Muscle of leg (tissue), 11 donors: Measurements from ENCODE around the gene EXOC6B. TPM values are rescaled to one million over a fixed set of nuclear protein-coding genes. Genes with fewer than 3 reads are reported as not detected.
A peak's percentile ranks its signal among the peaks of the same experiment; 100 is the strongest.

Source experiments
- DNase-seq: peaks from one replicate; pipeline ENCODE4 v3.0.0; 2013
- H3K27ac ChIP-seq: one replicate; pipeline ENCODE4 v1.5.1; 2013; ENCODE audit warnings: mild to moderate bottlenecking, low read length, control low read depth
- H3K27me3 ChIP-seq: one replicate; pipeline ENCODE4 v1.6.1; 2013; ENCODE audit warnings: low read length; ENCODE audit not compliant: control insufficient read depth, insufficient read depth
- H3K36me3 ChIP-seq: one replicate; pipeline ENCODE4 v1.6.1; 2013; ENCODE audit warnings: low read length; ENCODE audit not compliant: control insufficient read depth, insufficient read depth
- H3K4me1 ChIP-seq: one replicate; pipeline ENCODE4 v1.6.1; 2013; ENCODE audit warnings: low read length; ENCODE audit not compliant: control insufficient read depth, insufficient read depth
- H3K4me3 ChIP-seq: one replicate; pipeline ENCODE4 v1.5.1; 2013; ENCODE audit warnings: low read length, control low read depth
- H3K9me3 ChIP-seq: replicated peaks from 2 replicates; pipeline ENCODE4 v1.6.1; 2013; ENCODE audit warnings: low read depth, low read length; ENCODE audit not compliant: control insufficient read depth
- WGBS: methylation state at CpG from one replicate; pipeline ENCODE4 v1.1.5; 2013; ENCODE audit warnings: missing lambda C conversion rate; ENCODE audit not compliant: insufficient coverage; 5-methylcytosine and 5-hydroxymethylcytosine counted together
- polyA plus RNA-seq, 8 donors: library from polyadenylated mRNA; unstranded; fragments of 120-200 nt; gene quantifications; one replicate each; pipeline versions ENCODE4 v1.2.1 to v1.2.3, GENCODE V29; 2013; ENCODE audit warnings: inconsistent platforms in 1 of 8, low replicate concordance in 1 of 8; ENCODE audit not compliant: insufficient read length in 8 of 8, insufficient read depth in 1 of 8
- total RNA-seq: library from RNA; stranded (reverse); fragments of 120-200 nt; gene quantifications from one replicate; pipeline ENCODE4 v1.2.4, GENCODE V29; 2013

Gene EXOC6B
- total and polyA plus RNA-seq, 9 donors = 8.5 to 17.1 (median 10.8) TPM

- WGBS = no CpG with 5 or more reads among the region's 1 CpG
- DNase-seq = peak; percentile 45
- Histone ChIP-seq H3K36me3 (no peaks in the 10 kb centered on the region), H3K27me3 (no peaks in the 10 kb centered on the region), H3K4me1 (no peaks in the 10 kb centered on the region), H3K27ac (no peak overlapping the region), H3K9me3 (no peaks in the 10 kb centered on the region), H3K4me3 (no peak overlapping the region)
Observed at GRCh38 chr2:72212486-72212855, 613.4 kb downstream of the EXOC6B start.

- Histone ChIP-seq H3K4me3 (no peak overlapping the region), H3K9me3 (no peaks in the 10 kb centered on the region), H3K4me1 (no peaks in the 10 kb centered on the region), H3K36me3 (no peaks in the 10 kb centered on the region), H3K27ac (no peak overlapping the region), H3K27me3 (no peaks in the 10 kb centered on the region)
- DNase-seq = peak; percentile 11
- 57% methylated on average over 1 of the region's 2 CpGs for WGBS
Observed at GRCh38 chr2:72211777-72212485, 613.9 kb downstream of the EXOC6B start.

GRCh38 chr2:72211350-72211749 lies 614.5 kb downstream of the EXOC6B start:
- Histone ChIP-seq H3K4me3 (no peak overlapping the region), H3K36me3 (no peaks in the 10 kb centered on the region), H3K27ac (no peak overlapping the region), H3K9me3 (no peaks in the 10 kb centered on the region), H3K4me1 (no peaks in the 10 kb centered on the region), H3K27me3 (no peaks in the 10 kb centered on the region)
- no CpG with 5 or more reads among the region's 2 CpGs for WGBS
- no peak for DNase-seq

GRCh38 chr2:72210470-72210869 lies 615.4 kb downstream of the EXOC6B start:
- Histone ChIP-seq H3K9me3 (no peaks in the 10 kb centered on the region), H3K36me3 (no peaks in the 10 kb centered on the region), H3K27ac (no peak overlapping the region), H3K27me3 (no peaks in the 10 kb centered on the region), H3K4me3 (no peak overlapping the region), H3K4me1 (peaks cover 4% of the 10 kb centered on the region)
- DNase-seq = no peak
- no CpG with 5 or more reads among the region's 2 CpGs for WGBS

- Histone ChIP-seq H3K4me3 (no peak overlapping the region), H3K36me3 (no peaks in the 10 kb centered on the region), H3K27ac (no peak overlapping the region), H3K27me3 (no peaks in the 10 kb centered on the region), H3K9me3 (no peaks in the 10 kb centered on the region), H3K4me1 (peaks cover 18% of the 10 kb centered on the region)
- no CpG with 5 or more reads among the region's 1 CpG for WGBS
- DNase-seq = no peak
Observed at GRCh38 chr2:72208225-72208624, 617.6 kb downstream of the EXOC6B start.

- Histone ChIP-seq H3K27ac (no peak overlapping the region), H3K36me3 (no peaks in the 10 kb centered on the region), H3K4me1 (peaks cover 18% of the 10 kb centered on the region), H3K4me3 (no peak overlapping the region), H3K9me3 (no peaks in the 10 kb centered on the region), H3K27me3 (no peaks in the 10 kb centered on the region)
- no CpG with 5 or more reads among the region's 2 CpGs for WGBS
- no peak for DNase-seq
Observed at GRCh38 chr2:72207334-72207733, 618.5 kb downstream of the EXOC6B start.

GRCh38 chr2:72205504-72205881 lies 620.3 kb downstream of the EXOC6B start:
- H3K27ac ChIP-seq = peak overlapping the region; percentile 82

GRCh38 chr2:72204786-72205503 lies 620.9 kb downstream of the EXOC6B start:
- Histone ChIP-seq H3K36me3 (no peaks in the 10 kb centered on the region), H3K4me3 (no peak overlapping the region), H3K4me1 (peaks cover 18% of the 10 kb centered on the region), H3K27ac (peak overlapping the region; percentile 82), H3K27me3 (no peaks in the 10 kb centered on the region), H3K9me3 (no peaks in the 10 kb centered on the region)
- DNase-seq = peak; percentile 95
- WGBS = 60% methylated on average over 1 of the region's 3 CpGs

More at GRCh38 chr2:72205504-72205881, 620.3 kb downstream of the EXOC6B start:
- no peaks in the 10 kb centered on the region for H3K9me3 ChIP-seq
- DNase-seq = peak; percentile 68
- 63% methylated on average over 3 of the region's 3 CpGs for WGBS
- no peaks in the 10 kb centered on the region for H3K27me3 ChIP-seq
- peaks cover 18% of the 10 kb centered on the region for H3K4me1 ChIP-seq
- no peaks in the 10 kb centered on the region for H3K36me3 ChIP-seq
- H3K4me3 ChIP-seq = no peak overlapping the region

GRCh38 chr2:72204156-72204785 lies 621.6 kb downstream of the EXOC6B start:
- H3K9me3 ChIP-seq = no peaks in the 10 kb centered on the region
- peak overlapping the region; percentile 82 for H3K27ac ChIP-seq
- H3K4me3 ChIP-seq = no peak overlapping the region
- H3K36me3 ChIP-seq = no peaks in the 10 kb centered on the region
- H3K27me3 ChIP-seq = no peaks in the 10 kb centered on the region
- DNase-seq = peak; percentile 85
- 42% methylated on average over 6 of the region's 8 CpGs for WGBS
- H3K4me1 ChIP-seq = peaks cover 18% of the 10 kb centered on the region

- H3K27ac ChIP-seq = no peak overlapping the region
- no peak for DNase-seq
- no peak overlapping the region for H3K4me3 ChIP-seq
- peaks cover 2% of the 10 kb centered on the region for H3K4me1 ChIP-seq
- WGBS = 29% methylated on average over 1 of the region's 2 CpGs
- H3K9me3 ChIP-seq = no peaks in the 10 kb centered on the region
- no peaks in the 10 kb centered on the region for H3K36me3 ChIP-seq
- H3K27me3 ChIP-seq = no peaks in the 10 kb centered on the region
Observed at GRCh38 chr2:72198532-72199241, 627.1 kb downstream of the EXOC6B start.
